ENCODE data around the gene TSPAN14. TPM values are rescaled to one million over a fixed set of nuclear protein-coding genes. Genes with fewer than 3 reads are reported as not detected.
"Not testable (repeated sequence)": the region's sequence is repeated elsewhere in the genome, so short reads cannot be mapped to it uniquely, and the experiment has no call there.

Gene TSPAN14
- total RNA-seq, 1 donor from 2014 or later: 57.4 TPM

- TF ChIP-seq CTCF (IDR thresholded peaks at IDR 0.05): no peak
- Mint-ChIP-seq H3K27me3 (ENCODE audit: low read depth) (no peaks in the 10 kb centered on the region), H3K27ac (ENCODE audit: unreplicated experiment) (peak overlapping the region; percentile 84), H3K4me1 (ENCODE audit: low read depth) (peaks cover 65% of the 10 kb centered on the region), H3K36me3 (ENCODE audit: low read depth) (peaks cover 4% of the 10 kb centered on the region), H3K9me3 (ENCODE audit: low read depth) (no peaks in the 10 kb centered on the region), H3K4me3 (ENCODE audit: unreplicated experiment) (peak overlapping the region; percentile 37)
- no peak for DNase-seq (ENCODE audit: low spot score)
Measured at GRCh38 chr10:80416479-80417098, 37.5 kb upstream of the TSPAN14 start.

GRCh38 chr10:80417256-80417655 lies 36.9 kb upstream of the TSPAN14 start:
- Mint-ChIP-seq H3K27ac (ENCODE audit: unreplicated experiment) (peak overlapping the region; percentile 84), H3K4me1 (ENCODE audit: low read depth) (peaks cover 58% of the 10 kb centered on the region)
- not testable (repeated sequence) for H3K36me3 Mint-ChIP-seq (ENCODE audit: low read depth); H3K4me3 Mint-ChIP-seq (ENCODE audit: unreplicated experiment); H3K9me3 Mint-ChIP-seq (ENCODE audit: low read depth); H3K27me3 Mint-ChIP-seq (ENCODE audit: low read depth); DNase-seq (ENCODE audit: low spot score)

- no peaks in the 10 kb centered on the region for H3K9me3 Mint-ChIP-seq (ENCODE audit: low read depth)
- H3K27ac Mint-ChIP-seq (ENCODE audit: unreplicated experiment): no peak overlapping the region
- TF ChIP-seq CTCF (IDR thresholded peaks at IDR 0.05): no peak
- peaks cover 25% of the 10 kb centered on the region for H3K36me3 Mint-ChIP-seq (ENCODE audit: low read depth)
- H3K27me3 Mint-ChIP-seq (ENCODE audit: low read depth): no peaks in the 10 kb centered on the region
- no peak overlapping the region for H3K4me3 Mint-ChIP-seq (ENCODE audit: unreplicated experiment)
- no peak for DNase-seq (ENCODE audit: low spot score)
- peaks cover 20% of the 10 kb centered on the region for H3K4me1 Mint-ChIP-seq (ENCODE audit: low read depth)
Measured at GRCh38 chr10:80421050-80421706, 32.9 kb upstream of the TSPAN14 start.

- Mint-ChIP-seq H3K4me3 (ENCODE audit: unreplicated experiment) (no peak overlapping the region), H3K27ac (ENCODE audit: unreplicated experiment) (no peak overlapping the region), H3K9me3 (ENCODE audit: low read depth) (no peaks in the 10 kb centered on the region), H3K27me3 (ENCODE audit: low read depth) (no peaks in the 10 kb centered on the region), H3K4me1 (ENCODE audit: low read depth) (peaks cover 13% of the 10 kb centered on the region), H3K36me3 (ENCODE audit: low read depth) (peaks cover 25% of the 10 kb centered on the region)
- no peak for DNase-seq (ENCODE audit: low spot score)
- no peak for TF ChIP-seq CTCF (IDR thresholded peaks at IDR 0.05)
Measured at GRCh38 chr10:80421707-80422536, 32.2 kb upstream of the TSPAN14 start.

GRCh38 chr10:80425901-80426300 lies 28.2 kb upstream of the TSPAN14 start:
- Mint-ChIP-seq H3K36me3 (ENCODE audit: low read depth) (peaks cover 41% of the 10 kb centered on the region), H3K4me3 (ENCODE audit: unreplicated experiment) (no peak overlapping the region), H3K9me3 (ENCODE audit: low read depth) (no peaks in the 10 kb centered on the region), H3K4me1 (ENCODE audit: low read depth) (peaks cover 4% of the 10 kb centered on the region), H3K27ac (ENCODE audit: unreplicated experiment) (no peak overlapping the region), H3K27me3 (ENCODE audit: low read depth) (no peaks in the 10 kb centered on the region)
- TF ChIP-seq CTCF (IDR thresholded peaks at IDR 0.05): no peak
- no peak for DNase-seq (ENCODE audit: low spot score)
